Measurements from ENCODE around the gene CHAD. TPM values are rescaled to one million over a fixed set of nuclear protein-coding genes. Genes with fewer than 3 reads are reported as not detected.

The CHAD gene
- polyA plus RNA-seq, 1 of the 3 experiments (the other 2 are of a cell fraction): not detected

DNA sequence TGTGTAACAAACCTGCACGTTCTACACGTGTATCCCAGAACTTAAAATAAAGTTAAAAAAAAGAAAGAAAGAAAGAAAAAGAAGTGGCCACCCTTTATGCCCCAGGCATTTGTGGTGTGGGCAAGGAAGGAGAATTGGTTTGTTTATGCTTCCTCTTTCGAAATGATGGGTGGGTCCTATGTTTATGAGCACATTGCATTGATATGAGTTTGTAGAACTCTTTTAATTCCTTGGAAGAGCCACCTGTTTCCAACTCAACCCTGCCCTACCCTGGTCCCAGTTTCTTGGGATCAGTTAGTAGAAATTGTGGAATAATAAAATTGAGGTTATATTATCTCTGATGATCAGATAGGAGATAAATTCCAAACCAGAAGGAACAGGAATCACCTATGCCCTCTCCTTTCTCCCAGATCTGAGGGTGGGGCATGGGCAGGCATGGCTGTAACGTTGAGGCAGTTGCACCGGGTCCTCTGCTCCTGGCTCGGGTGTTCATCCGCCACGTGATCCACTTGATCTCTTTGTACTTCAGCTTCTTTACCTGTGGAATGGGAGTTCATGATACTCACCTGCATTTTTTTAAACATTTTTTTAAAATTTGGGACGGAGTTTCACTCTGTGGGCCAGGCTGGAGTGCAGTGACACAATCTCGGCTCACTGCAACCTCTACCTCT is 15.9 kb downstream of the CHAD start (continued):
- no peak for TF ChIP-seq RAD21 (IDR thresholded peaks at IDR 0.05; ENCODE audit: low read length)
- TF ChIP-seq, protein P1, sequence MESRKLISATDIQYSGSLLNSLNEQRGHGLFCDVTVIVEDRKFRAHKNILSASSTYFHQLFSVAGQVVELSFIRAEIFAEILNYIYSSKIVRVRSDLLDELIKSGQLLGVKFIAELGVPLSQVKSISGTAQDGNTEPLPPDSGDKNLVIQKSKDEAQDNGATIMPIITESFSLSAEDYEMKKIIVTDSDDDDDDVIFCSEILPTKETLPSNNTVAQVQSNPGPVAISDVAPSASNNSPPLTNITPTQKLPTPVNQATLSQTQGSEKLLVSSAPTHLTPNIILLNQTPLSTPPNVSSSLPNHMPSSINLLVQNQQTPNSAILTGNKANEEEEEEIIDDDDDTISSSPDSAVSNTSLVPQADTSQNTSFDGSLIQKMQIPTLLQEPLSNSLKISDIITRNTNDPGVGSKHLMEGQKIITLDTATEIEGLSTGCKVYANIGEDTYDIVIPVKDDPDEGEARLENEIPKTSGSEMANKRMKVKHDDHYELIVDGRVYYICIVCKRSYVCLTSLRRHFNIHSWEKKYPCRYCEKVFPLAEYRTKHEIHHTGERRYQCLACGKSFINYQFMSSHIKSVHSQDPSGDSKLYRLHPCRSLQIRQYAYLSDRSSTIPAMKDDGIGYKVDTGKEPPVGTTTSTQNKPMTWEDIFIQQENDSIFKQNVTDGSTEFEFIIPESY (IDR thresholded peaks at IDR 0.05; ENCODE audit: borderline replicate concordance, low read depth): no peak
- no peak for TF ChIP-seq SIN3A (IDR thresholded peaks at IDR 0.05; ENCODE audit: borderline replicate concordance, low read depth, low read length)
- TF ChIP-seq EZH2phosphoT487 (IDR thresholded peaks at IDR 0.05; ENCODE audit: borderline replicate concordance, low read depth): no peak
- no peak for TF ChIP-seq MEF2A (IDR thresholded peaks at IDR 0.05; ENCODE audit: borderline replicate concordance, low read depth)
- TF ChIP-seq RCOR1 (IDR thresholded peaks at IDR 0.05; ENCODE audit: low read length): no peak
- no peak for TF ChIP-seq NRF1 (IDR thresholded peaks at IDR 0.05; ENCODE audit: low read depth, low read length)
- no peak for TF ChIP-seq REST (IDR thresholded peaks at IDR 0.05; ENCODE audit: low read depth, low read length)

- ChIA-PET POLR2A (no interaction called here), CTCF (interaction anchor here (0.7 to 2.5 kb wide), 5 partner anchors 14 to 49 kb away, joined by 3 to 11 read pairs (median 3); no protein-coding TSS in a partner anchor)
- no peak for DNase-seq
- Histone ChIP-seq H3K79me2 (ENCODE audit: insufficient read depth) (no peaks in the 10 kb centered on the region), H3K27ac (ENCODE audit: low read depth in 2 of 2, low read length in 1 of 2) (no peak overlapping the region), H3K9me3 (no peaks in the 10 kb centered on the region), H3K4me1 (ENCODE audit: control insufficient read depth in 1 of 2, insufficient read depth in 2 of 2, low read depth in 1 of 2, low read length in 1 of 2) (no peaks in the 10 kb centered on the region), H3K9me2 (no peaks in the 10 kb centered on the region), H4K20me1 (ENCODE audit: insufficient read depth) (no peaks in the 10 kb centered on the region), H2AFZ (ENCODE audit: low read depth) (no peak overlapping the region), H3K36me3 (replicated peaks in 1 of 2; ENCODE audit: control insufficient read depth in 1 of 2, insufficient read depth in 2 of 2, low read length in 1 of 2) (no peaks in the 10 kb centered on the region), H3K4me3 (ENCODE audit: low read depth in 2 of 2, low read length in 1 of 2) (no peak overlapping the region), H3K9ac (no peak overlapping the region), H3K27me3 (ENCODE audit: insufficient read depth) (no peaks in the 10 kb centered on the region), H3K4me2 (no peak overlapping the region), H3F3A (replicated peaks; ENCODE audit: insufficient read depth) (peaks cover 4% of the 10 kb centered on the region)
- 77% methylated on average over 7 of the region's 7 CpGs for WGBS (ENCODE audit: low lambda C conversion rate)
- no peak for TF ChIP-seq FOSL2 (IDR thresholded peaks at IDR 0.05; ENCODE audit: borderline replicate concordance, low read depth)
- TF ChIP-seq EP300 (IDR thresholded peaks at IDR 0.05; ENCODE audit: borderline replicate concordance in 1 of 2, low read depth in 1 of 2, low read length in 1 of 2): no peak
- TF ChIP-seq MXI1 (IDR thresholded peaks at IDR 0.05; ENCODE audit: low read depth, low read length): no peak
Observed at GRCh38 chr17:50451943-50452629, 16.6 kb downstream of the CHAD start.
